GM18499 (cell line): ENCODE data around the gene CHRFAM7A.
"Not testable (repeated sequence)": the region's sequence is repeated elsewhere in the genome, so short reads cannot be mapped to it uniquely, and the experiment has no call there.

ENCODE experiments used
- ATAC-seq: cut with Tn5 transposase; IDR thresholded peaks from one replicate; pipeline ENCODE4 v1.9.1; 2021; ENCODE audit warnings: moderate number of reproducible peaks; ENCODE audit not compliant: insufficient read depth, unreplicated experiment

Gene CHRFAM7A

DNA sequence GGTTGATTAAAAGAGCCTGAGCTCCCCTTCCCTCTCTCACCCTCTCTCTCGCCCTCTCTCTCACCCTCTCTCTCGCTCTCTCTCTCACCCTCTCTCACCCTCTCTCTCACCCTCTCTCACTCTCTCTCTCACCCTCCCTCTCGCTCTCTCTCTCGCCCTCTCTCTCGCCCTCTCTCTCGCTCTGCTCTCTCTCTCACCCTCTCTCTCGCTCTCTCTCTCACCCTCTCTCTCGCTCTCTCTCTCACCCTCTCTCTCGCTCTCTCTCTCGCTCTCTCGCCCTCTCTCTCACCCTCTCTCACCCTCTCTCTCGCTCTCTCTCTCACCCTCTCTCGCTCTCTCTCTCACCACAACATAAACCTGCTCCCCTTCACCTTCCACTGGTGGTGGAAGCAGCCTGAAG lies 67.2 kb downstream of the CHRFAM7A start:
- not testable (repeated sequence) for ATAC-seq

DNA sequence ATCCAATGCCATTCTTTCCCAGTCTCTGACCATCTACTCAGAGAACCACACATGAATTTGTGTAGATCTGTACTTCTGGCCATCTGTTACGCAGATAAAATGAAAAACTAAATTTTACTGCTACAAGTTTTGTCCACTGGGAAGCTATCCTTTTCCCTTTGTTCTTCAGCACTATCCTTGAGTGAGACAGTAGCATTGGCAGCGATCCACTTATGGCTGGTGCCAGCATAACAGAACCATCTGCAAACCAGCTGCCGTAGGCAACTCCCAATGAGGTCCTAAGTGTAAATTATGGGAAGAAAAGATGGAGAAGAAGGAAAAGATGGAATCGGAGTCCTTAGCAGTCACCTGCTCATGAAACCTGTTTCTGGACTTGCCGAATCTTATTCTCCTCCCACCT lies 72.3 kb downstream of the CHRFAM7A start:
- ATAC-seq = not testable (repeated sequence)

DNA sequence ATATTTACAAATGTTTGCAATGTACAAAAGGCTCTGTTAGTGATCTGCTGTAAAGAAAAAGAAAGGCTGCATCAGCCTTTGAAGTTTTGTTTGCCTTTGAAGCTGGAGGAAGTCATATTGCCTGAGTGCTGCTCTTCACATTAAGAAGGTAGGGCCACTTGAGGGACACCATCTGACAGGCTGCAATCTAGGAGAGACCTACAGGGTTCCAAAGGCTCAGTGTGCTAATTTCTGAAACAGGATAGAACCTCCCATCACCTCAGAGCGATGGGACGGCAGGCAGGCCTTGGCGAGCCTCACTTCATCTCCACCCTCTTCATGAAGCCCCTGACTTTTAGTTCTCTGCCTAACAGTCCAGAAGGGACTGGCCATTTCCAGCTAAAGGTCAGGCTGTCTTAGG lies 77.6 kb downstream of the CHRFAM7A start:
- not testable (repeated sequence) for ATAC-seq

DNA sequence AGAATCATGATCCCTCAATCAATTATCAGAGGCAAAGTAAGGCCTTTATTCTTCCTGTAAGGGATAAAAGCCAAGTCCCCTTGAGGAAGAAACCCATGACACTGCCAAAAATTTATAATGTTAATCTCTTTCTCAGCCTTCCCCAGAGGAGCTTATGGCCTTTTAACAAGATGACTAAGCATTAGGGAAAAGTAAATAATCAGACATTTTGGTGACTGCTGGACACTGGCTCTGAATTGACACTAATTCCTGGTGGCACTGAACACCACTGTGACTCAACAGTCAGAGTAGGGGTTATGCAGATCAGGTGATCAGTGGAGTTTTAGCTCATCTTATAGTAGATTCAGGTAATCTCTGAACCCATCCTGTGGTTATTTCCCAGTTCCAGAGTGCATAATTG lies 82.8 kb downstream of the CHRFAM7A start:
- ATAC-seq = not testable (repeated sequence)
